Suprapubic skin (tissue), 4 donors: Measurements from ENCODE around the gene MXD3. TPM values are rescaled to one million over a fixed set of nuclear protein-coding genes. Genes with fewer than 3 reads are reported as not detected.

ENCODE experiments used
- DNase-seq, 2 donors: peaks; one replicate each; pipeline ENCODE4 v3.0.0-alpha.2; 2019; ENCODE audit warnings: low spot score in 2 of 2
- H3K27ac ChIP-seq: fragments of 200-600 bp; sonication (generic); one replicate; pipeline ENCODE4 v1.5.1; 2019
- H3K27me3 ChIP-seq: fragments of 200-600 bp; sonication (generic); one replicate; pipeline ENCODE4 v1.5.1; 2019
- H3K36me3 ChIP-seq: fragments of 200-600 bp; sonication (generic); one replicate; pipeline ENCODE4 v1.5.1; 2019
- H3K4me1 ChIP-seq: fragments of 200-600 bp; sonication (generic); one replicate; pipeline ENCODE4 v1.5.1; 2019
- H3K4me3 ChIP-seq: fragments of 200-600 bp; sonication (generic); one replicate; pipeline ENCODE4 v1.5.1; 2019; ENCODE audit warnings: mild to moderate bottlenecking
- H3K9me3 ChIP-seq: fragments of 200-600 bp; sonication (generic); one replicate; pipeline ENCODE4 v1.5.1; 2019
- EP300 ChIP-seq: sonication (generic); formaldehyde crosslinking; IDR thresholded peaks from one replicate; pipeline ENCODE4 v1.6.1; 2017; ENCODE audit warnings: antibody characterized with exemption
- POLR2A ChIP-seq, 2 donors: fragments of 450-650 bp; IDR thresholded peaks; one replicate each; pipeline ENCODE4 v1.6.1; 2017; ENCODE audit warnings: antibody characterized with exemption in 2 of 2, mild to moderate bottlenecking in 2 of 2, moderate library complexity in 2 of 2
- POLR2AphosphoS5 ChIP-seq, 3 donors: sonication (generic); formaldehyde crosslinking; IDR thresholded peaks; one replicate each; pipeline ENCODE4 v1.6.1; 2017; ENCODE audit warnings: antibody characterized with exemption in 3 of 3
- WGBS: methylation state at CpG from one replicate; pipeline ENCODE4 v1.1.5; 2018; 5-methylcytosine and 5-hydroxymethylcytosine counted together
- total RNA-seq, 4 donors: library from RNA; depleted of rRNA; stranded (reverse); fragments of >200 nt; gene quantifications; one replicate each; pipeline ENCODE4 v1.1.0, GENCODE V29; 2016
- TF ChIP-seq, protein P1 (sequence below), 2 donors: fragments of 200-600 bp in 1 of 2; fragments of 450-650 bp in 1 of 2; sonication (generic) in 1 of 2; IDR thresholded peaks; one replicate each; pipeline ENCODE4 v1.5.1; 2016 to 2019; ENCODE audit warnings: antibody characterized with exemption in 2 of 2, mild to moderate bottlenecking in 1 of 2, moderate library complexity in 1 of 2

MXD3 gene
- total RNA-seq, 4 donors from 2014 or later, result 8.7 to 30.3 (median 11.7) TPM

DNA sequence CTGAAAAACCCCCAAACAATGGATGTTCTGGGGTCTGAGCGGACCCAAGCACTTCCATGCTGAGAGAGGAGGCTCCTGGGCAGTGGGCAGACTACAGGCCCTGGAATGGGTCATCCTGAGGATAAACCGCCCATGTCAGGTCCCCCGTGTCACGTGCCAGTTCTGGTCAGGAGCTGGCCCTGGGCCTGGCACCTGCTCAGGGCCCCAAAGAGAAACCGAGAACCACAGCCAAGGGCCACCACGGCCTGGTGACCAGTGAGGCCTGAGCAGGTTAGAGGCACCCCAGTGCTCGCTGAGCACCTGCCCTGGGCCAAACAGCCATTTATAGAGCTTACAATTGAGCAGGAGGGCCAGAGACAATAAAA, 24.0 kb upstream of the MXD3 start:
- DNase-seq, result no peak
- no peaks in the 10 kb centered on the region for H3K27me3 ChIP-seq
- H3K4me1 ChIP-seq, result no peaks in the 10 kb centered on the region
- H3K36me3 ChIP-seq, result peaks cover 93% of the 10 kb centered on the region
- TF ChIP-seq, protein P1, sequence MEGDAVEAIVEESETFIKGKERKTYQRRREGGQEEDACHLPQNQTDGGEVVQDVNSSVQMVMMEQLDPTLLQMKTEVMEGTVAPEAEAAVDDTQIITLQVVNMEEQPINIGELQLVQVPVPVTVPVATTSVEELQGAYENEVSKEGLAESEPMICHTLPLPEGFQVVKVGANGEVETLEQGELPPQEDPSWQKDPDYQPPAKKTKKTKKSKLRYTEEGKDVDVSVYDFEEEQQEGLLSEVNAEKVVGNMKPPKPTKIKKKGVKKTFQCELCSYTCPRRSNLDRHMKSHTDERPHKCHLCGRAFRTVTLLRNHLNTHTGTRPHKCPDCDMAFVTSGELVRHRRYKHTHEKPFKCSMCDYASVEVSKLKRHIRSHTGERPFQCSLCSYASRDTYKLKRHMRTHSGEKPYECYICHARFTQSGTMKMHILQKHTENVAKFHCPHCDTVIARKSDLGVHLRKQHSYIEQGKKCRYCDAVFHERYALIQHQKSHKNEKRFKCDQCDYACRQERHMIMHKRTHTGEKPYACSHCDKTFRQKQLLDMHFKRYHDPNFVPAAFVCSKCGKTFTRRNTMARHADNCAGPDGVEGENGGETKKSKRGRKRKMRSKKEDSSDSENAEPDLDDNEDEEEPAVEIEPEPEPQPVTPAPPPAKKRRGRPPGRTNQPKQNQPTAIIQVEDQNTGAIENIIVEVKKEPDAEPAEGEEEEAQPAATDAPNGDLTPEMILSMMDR (IDR thresholded peaks at IDR 0.05), result no peak
- TF ChIP-seq POLR2AphosphoS5 (IDR thresholded peaks at IDR 0.05), result no peak
- H3K9me3 ChIP-seq, result no peaks in the 10 kb centered on the region
- H3K27ac ChIP-seq, result no peak overlapping the region
- H3K4me3 ChIP-seq, result no peak overlapping the region
- 79% methylated on average over 5 of the region's 7 CpGs for WGBS

- no peak for DNase-seq
- H3K9me3 ChIP-seq, result no peaks in the 10 kb centered on the region
- 89% methylated on average over 21 of the region's 21 CpGs for WGBS
- no peaks in the 10 kb centered on the region for H3K4me1 ChIP-seq
- H3K27ac ChIP-seq, result no peak overlapping the region
- no peaks in the 10 kb centered on the region for H3K27me3 ChIP-seq
- H3K4me3 ChIP-seq, result no peak overlapping the region
- peaks cover 99% of the 10 kb centered on the region for H3K36me3 ChIP-seq
- TF ChIP-seq EP300, result no peak
- TF ChIP-seq POLR2A (IDR thresholded peaks at IDR 0.05), result no peak
- TF ChIP-seq POLR2AphosphoS5 (IDR thresholded peaks at IDR 0.05), result no peak
- TF ChIP-seq, protein P1 (IDR thresholded peaks at IDR 0.05), result no peak
Measured at GRCh38 chr5:177334781-177335700, 23.3 kb upstream of the MXD3 start.

GRCh38 chr5:177334155-177334551, 22.5 kb upstream of the MXD3 start:
- Histone ChIP-seq H3K27me3 (no peaks in the 10 kb centered on the region), H3K9me3 (no peaks in the 10 kb centered on the region), H3K4me3 (no peak overlapping the region), H3K27ac (no peak overlapping the region), H3K4me1 (no peaks in the 10 kb centered on the region), H3K36me3 (peaks cover 98% of the 10 kb centered on the region)
- DNase-seq, result no peak
- TF ChIP-seq EP300, result no peak
- TF ChIP-seq POLR2AphosphoS5 (IDR thresholded peaks at IDR 0.05), result no peak
- TF ChIP-seq, protein P1 (IDR thresholded peaks at IDR 0.05), result no peak
- no peak for TF ChIP-seq POLR2A (IDR thresholded peaks at IDR 0.05)
- WGBS, result 74% methylated on average over 3 of the region's 15 CpGs

DNA sequence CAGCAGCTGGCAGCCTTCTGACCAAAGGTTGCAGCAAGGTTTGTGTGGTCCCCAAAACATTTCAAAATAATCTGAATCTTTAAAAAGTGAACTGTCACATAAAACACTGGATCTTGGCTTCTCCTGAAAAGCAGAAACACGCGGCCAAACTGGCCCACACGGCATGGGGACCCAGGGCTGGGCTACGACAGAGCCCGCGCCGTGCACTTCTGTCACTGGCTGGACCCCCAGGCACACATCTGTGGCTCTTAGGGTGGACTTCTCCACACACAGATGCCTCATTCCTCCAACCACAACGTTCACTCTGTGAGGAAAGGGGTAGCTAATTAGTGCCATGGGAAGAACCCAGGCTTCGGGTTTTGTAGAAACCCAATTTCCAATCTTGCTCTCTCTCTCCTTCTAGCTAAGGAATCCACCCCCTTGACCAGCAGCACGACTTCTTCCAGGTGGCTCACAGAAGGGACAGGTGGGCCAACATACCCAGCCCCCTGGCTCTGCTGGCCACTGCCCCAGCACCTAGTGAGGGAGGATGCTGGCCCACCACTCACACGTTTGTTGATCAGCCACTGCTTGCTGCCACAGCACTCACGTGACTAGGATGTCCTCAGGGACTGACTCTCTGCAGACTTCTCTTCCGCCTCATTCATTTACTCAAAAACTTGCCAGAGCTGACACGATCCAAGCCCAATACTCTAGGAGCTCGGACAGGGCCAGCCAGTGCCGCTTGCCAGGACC, 21.9 kb upstream of the MXD3 start:
- Histone ChIP-seq H3K36me3 (peaks cover 92% of the 10 kb centered on the region), H3K27ac (no peak overlapping the region), H3K9me3 (no peaks in the 10 kb centered on the region), H3K27me3 (no peaks in the 10 kb centered on the region), H3K4me3 (no peak overlapping the region), H3K4me1 (no peaks in the 10 kb centered on the region)
- DNase-seq, result no peak
- 92% methylated on average over 11 of the region's 16 CpGs for WGBS
- TF ChIP-seq EP300, result no peak
- TF ChIP-seq, protein P1 (IDR thresholded peaks at IDR 0.05), result no peak

- no peak for DNase-seq
- Histone ChIP-seq H3K4me1 (peaks cover 4% of the 10 kb centered on the region), H3K27me3 (no peaks in the 10 kb centered on the region), H3K4me3 (no peak overlapping the region), H3K27ac (no peak overlapping the region), H3K9me3 (no peaks in the 10 kb centered on the region), H3K36me3 (peaks cover 88% of the 10 kb centered on the region)
- TF ChIP-seq EP300, result no peak
- TF ChIP-seq, protein P1 (IDR thresholded peaks at IDR 0.05), result no peak
- no peak for TF ChIP-seq POLR2AphosphoS5 (IDR thresholded peaks at IDR 0.05)
- no peak for TF ChIP-seq POLR2A (IDR thresholded peaks at IDR 0.05)
- WGBS, result 89% methylated on average over 12 of the region's 13 CpGs
Measured at GRCh38 chr5:177332896-177333260, 21.2 kb upstream of the MXD3 start.
